ENCODE measurements around the gene IQSEC1. TPM values are rescaled to one million over a fixed set of nuclear protein-coding genes. Genes with fewer than 3 reads are reported as not detected.

Gene IQSEC1
- total and polyA plus RNA-seq, 2 of the 8 experiments (the other 6 are each of a cell fraction or from before 2014, with no cell fraction given) = 6.8 to 28.8 TPM

- TF ChIP-seq CHD7 (IDR thresholded peaks at IDR 0.05; ENCODE audit: insufficient replicate concordance, low read length) (no peak), SP4 (IDR thresholded peaks at IDR 0.05; ENCODE audit: low read length) (no peak), YY1 (IDR thresholded peaks at IDR 0.05; ENCODE audit: low read depth, low read length) (no peak), SIRT6 (IDR thresholded peaks at IDR 0.05; ENCODE audit: low read length) (no peak), CHD1 (IDR thresholded peaks at IDR 0.05; ENCODE audit: low read depth, low read length) (no peak)
These were observed 103.7 kb downstream of the IQSEC1 start (continued) for GRCh38 chr3:12969486-12969885.
